Memory B cell (primary cell): Measurements from ENCODE around the gene NFKBIE.

ENCODE experiments used
- ATAC-seq: fragments of 150-1000 bp; cut with Tn5 transposase; 2 replicates; pipeline ENCODE4 v1.10.0; 2021; ENCODE audit warnings: low read depth, mild to moderate bottlenecking, moderate library complexity
- DNase-seq, 2 donors: peaks; one replicate each; pipeline ENCODE4 v3.0.0; 2022; ENCODE audit warnings: low spot score in 2 of 2
- H3K27ac Mint-ChIP-seq: one replicate; pipeline ENCODE4 v1.8.0; 2022; ENCODE audit warnings: mild to moderate bottlenecking, moderate library complexity, mixed read lengths
- H3K27me3 Mint-ChIP-seq: one replicate; pipeline ENCODE4 v1.8.0; 2022; ENCODE audit warnings: mixed read lengths
- H3K36me3 Mint-ChIP-seq: one replicate; pipeline ENCODE4 v1.8.0; 2022; ENCODE audit warnings: mild to moderate bottlenecking, mixed read lengths
- H3K4me1 Mint-ChIP-seq: one replicate; pipeline ENCODE4 v1.8.0; 2022; ENCODE audit warnings: mixed read lengths
- H3K4me3 Mint-ChIP-seq: one replicate; pipeline ENCODE4 v1.8.0; 2022; ENCODE audit warnings: mild to moderate bottlenecking, moderate library complexity, mixed read lengths
- H3K9me3 Mint-ChIP-seq: one replicate; pipeline ENCODE4 v1.8.0; 2022; ENCODE audit warnings: mixed read lengths

Gene NFKBIE

DNA sequence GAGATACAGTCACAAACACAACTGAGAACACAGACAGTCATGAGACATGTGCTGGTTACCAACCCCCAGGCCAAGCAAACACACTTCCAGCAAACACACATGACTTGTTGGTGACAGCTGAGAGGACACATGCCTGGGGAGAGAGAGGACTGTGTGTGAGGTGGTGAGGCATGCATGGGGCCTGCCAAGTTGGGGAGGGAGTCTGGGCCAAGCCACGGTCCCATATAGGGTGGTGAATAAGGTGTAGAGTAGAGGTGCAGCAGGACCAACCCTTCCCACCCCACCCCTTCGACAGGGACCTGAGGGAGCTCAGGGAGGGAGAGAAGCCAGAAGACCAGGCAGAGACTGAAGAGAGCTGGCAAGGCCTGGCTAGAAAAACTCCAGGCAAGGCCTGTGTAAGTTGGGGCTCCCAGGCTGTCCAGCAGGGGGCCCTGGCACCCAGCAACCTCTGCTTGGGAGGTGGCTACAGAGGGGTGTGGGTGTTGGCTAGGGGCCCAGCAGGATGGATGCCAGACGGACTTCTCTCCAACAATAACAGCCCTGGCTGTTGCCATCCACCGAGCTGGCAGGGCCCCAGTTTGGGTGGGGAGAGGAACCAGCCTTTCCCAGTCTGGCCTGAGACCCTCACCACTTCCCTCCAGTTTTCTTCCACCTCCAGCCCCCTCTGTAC, 43.9 kb downstream of the NFKBIE start:
- peaks cover 30% of the 10 kb centered on the region for H3K4me1 Mint-ChIP-seq
- no peaks in the 10 kb centered on the region for H3K27me3 Mint-ChIP-seq
- no peaks in the 10 kb centered on the region for H3K9me3 Mint-ChIP-seq
- no peak overlapping the region for H3K27ac Mint-ChIP-seq
- H3K36me3 Mint-ChIP-seq = no peaks in the 10 kb centered on the region
- H3K4me3 Mint-ChIP-seq = peak overlapping the region; percentile 21
- ATAC-seq (peak; percentile 61), DNase-seq (peak; percentile 64 to 68)

DNA sequence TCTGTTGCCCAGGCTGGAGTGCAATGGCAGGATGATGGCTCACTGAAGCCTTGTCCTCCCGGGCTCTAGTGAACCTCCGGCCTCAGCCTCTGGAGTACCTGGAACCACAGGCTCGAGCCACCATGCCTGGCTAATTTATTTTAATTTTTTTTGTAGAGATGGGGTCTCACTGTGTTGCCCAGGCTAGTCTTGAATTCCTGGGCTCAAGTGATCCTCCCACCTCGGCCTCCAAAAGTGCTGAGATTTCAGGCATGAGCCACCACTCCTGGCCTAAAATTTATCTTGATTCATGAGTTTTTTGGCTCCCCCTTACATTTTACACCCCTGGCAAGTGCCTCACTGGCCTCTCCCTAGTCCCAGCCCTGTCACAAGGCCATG, 44.4 kb downstream of the NFKBIE start:
- ATAC-seq (no peak), DNase-seq (no peak)
- Mint-ChIP-seq H3K27ac (no peak overlapping the region), H3K4me3 (peak overlapping the region; percentile 21), H3K4me1 (peaks cover 30% of the 10 kb centered on the region), H3K9me3 (no peaks in the 10 kb centered on the region), H3K36me3 (no peaks in the 10 kb centered on the region), H3K27me3 (no peaks in the 10 kb centered on the region)

DNA sequence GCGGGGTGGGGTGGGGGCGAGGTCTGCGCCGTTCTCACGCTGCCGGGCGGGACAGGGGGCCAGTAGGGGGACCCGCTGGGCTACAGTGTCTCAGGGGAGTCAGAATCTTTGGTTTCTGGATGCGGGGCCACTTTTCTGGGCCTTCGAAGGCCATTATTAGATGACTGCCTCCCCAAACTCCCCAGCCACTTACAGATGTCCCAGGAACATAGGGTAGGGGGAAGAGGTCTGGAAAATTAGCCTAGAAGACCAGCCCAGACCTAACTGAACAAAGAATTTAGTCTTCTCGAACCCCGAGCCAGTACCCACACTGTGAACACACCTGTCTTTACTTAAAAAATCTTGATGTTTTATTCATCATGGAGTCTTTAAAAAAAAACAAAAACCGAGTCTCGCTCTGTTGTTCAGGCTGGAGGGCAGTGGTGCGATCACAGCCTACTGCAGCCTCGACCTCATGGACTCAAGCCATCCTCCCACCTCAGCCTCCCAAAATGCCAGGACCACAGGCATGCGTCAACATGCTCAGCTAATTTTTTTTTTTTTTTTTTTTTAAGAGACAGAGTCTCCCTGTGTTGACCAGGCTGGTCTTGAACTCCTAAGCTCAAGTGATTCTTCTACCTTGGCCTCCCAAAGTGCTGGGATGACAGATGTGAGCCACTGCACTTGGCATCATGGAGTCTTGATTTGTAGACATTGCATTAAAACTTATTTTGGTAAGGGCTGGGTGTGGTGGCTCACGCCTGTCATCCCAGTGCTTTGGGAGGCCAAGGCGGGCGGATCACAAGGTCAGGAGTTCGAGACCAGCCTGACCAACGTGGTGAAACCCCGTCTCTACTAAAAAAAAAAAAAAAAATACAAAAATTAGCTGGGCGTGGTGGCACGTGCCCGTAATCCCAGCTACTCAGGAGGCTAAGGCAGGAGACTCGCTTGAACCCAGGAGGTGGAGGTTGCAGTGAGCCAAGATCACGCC, 45.3 kb downstream of the NFKBIE start:
- H3K27me3 Mint-ChIP-seq = no peaks in the 10 kb centered on the region
- H3K27ac Mint-ChIP-seq = no peak overlapping the region
- H3K9me3 Mint-ChIP-seq = no peaks in the 10 kb centered on the region
- DNase-seq (no peak), ATAC-seq (no peak)
- H3K4me1 Mint-ChIP-seq = peaks cover 30% of the 10 kb centered on the region
- no peaks in the 10 kb centered on the region for H3K36me3 Mint-ChIP-seq
- peak overlapping the region; percentile 84 for H3K4me3 Mint-ChIP-seq

DNA sequence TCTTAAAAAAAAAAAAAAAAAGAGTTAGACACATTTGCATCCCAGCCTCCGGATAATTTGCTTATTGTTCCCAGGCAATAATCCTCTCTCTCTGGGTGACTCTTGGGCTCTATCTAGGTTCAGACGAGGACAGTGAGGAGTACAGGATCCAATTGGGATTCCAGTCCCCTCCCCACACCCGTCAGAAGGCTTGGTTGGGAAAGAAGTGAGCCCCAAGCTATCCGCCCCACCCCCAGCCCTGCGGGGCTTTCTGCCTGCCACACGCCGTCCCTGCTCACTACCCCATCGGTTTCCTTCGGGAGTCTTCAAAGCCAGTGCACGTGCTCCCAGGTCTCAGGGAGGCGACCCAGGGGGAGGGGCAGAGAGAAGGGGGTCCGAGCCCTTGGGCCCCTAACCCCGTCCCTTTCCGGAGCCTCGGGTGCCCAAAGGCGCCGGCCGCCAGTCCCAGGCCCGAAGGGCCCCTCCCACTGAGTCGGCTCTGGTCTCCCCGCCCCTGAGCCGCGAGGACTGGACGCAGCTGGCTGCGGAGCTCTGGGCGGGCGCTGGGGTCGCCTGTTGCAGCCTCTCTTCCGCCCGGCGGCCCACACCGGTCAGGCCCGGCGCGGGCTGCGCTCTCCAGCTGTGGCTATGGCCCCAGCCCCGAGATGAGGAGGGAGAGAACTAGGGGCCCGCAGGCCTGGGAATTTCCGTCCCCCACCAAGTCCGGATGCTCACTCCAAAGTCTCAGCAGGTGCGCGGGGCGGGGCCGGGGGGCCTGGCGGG, 46.1 kb downstream of the NFKBIE start:
- ATAC-seq (peak; percentile 14), DNase-seq (peak in 1 of 2 donors; percentile 42)
- Mint-ChIP-seq H3K36me3 (no peaks in the 10 kb centered on the region), H3K9me3 (no peaks in the 10 kb centered on the region), H3K27me3 (no peaks in the 10 kb centered on the region), H3K4me1 (peaks cover 26% of the 10 kb centered on the region), H3K27ac (no peak overlapping the region), H3K4me3 (peak overlapping the region; percentile 84)

DNA sequence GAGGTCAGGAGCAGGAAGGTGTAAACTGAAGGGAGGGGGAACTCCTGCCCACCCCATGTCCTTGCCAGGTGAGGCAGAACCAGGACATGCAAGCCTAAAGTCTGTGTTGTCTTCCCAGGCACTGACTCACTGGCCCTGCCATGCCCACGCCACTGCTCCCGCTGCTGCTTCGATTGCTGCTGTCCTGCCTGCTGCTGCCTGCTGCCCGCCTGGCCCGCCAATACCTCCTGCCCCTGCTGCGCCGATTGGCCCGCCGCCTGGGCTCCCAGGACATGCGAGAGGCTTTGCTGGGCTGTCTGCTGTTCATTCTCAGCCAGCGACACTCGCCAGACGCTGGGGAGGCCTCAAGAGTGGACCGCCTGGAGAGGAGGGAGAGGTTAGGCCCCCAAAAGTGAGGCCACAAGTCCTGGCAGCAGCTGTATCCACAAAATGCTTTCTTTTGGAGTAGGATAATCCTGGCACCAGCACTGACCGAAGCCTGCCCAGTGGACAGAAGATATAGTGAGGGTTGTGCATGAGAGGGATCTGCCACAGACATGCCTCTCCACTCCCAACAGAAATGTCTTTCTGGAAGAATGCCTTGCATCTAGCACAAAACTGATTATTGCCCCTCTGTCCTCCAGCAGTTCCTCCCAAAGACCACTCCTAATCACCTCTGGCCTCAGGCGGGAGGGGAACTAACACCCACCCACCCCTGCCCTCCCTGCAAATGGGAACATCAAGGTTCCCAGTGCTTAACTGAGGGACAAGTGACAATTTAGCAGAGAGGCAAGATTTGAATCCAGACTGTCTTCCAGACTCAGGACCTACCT, 47.8 kb downstream of the NFKBIE start:
- Mint-ChIP-seq H3K9me3 (no peaks in the 10 kb centered on the region), H3K4me3 (no peak overlapping the region), H3K27ac (no peak overlapping the region), H3K27me3 (no peaks in the 10 kb centered on the region), H3K36me3 (no peaks in the 10 kb centered on the region), H3K4me1 (peaks cover 16% of the 10 kb centered on the region)
- ATAC-seq = no peak
- DNase-seq = no peak

DNA sequence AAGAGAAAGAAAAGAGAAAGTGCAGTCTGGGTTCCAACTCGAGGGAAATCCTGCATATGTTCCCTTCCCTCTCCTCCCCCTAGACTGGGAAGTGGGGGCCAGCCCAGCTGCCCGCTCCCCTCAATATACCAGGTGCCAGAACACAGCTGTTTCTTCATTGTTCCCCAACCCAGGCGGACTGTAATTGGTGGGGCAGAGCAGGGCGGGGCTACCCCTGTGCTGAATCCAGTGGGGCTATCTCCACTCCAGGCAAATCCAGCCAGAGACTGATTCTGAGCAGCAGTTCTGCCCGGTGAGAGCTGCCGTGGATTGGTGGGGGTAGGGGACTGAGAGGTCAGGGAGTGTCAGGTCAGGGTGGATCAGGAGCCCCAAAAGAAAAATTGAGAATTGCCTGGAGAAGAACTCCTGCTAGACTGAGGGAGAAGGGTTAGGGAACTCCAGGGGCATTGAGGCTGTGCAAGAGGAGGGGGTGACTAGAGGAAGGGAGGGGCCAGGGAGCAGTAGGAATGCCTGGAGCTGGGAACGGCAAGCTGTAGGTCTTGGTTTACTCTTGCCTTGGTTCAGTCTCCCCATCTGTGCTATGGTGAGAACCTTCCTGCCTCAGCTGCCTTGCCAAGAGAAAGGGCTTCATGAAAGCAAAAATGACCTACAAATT, 48.5 kb downstream of the NFKBIE start, which contains the start of gene MYMX:
Gene MYMX, plus strand, starts transcription at position 250 of the 655 bp plus-strand sequence. CDS start 546 bp downstream, outside the sequence.
- Mint-ChIP-seq H3K36me3 (no peaks in the 10 kb centered on the region), H3K27ac (no peak within 1 kb of the TSS), H3K9me3 (no peaks in the 10 kb centered on the region), H3K4me3 (no peak within 1 kb of the TSS), H3K4me1 (peaks cover 14% of the 10 kb centered on the region), H3K27me3 (no peaks in the 10 kb centered on the region)
- ATAC-seq = no peak
- DNase-seq = no peak

DNA sequence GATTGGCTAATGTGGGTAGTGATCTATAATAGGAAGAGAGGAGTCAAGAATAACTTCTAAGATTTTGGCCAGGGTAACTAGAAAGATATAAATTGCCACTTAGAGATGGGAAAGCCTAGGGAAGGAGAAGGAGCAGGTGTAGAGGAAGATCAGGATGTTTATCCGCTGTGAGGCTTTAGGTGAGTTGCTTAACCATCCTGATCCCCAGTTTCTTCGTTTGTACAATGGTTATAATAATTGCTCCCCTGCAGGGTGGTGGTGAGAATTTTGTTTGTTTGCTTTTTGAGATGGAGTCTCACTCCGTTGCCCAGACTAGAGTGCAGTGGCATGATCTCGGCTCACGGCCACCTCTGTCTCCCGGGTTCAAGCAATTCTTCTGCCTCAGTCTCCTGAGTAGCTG, 51.0 kb downstream of the NFKBIE start:
- DNase-seq (no peak), ATAC-seq (no peak)
- Mint-ChIP-seq H3K9me3 (no peaks in the 10 kb centered on the region), H3K4me3 (no peak overlapping the region), H3K27me3 (peaks cover 2% of the 10 kb centered on the region), H3K27ac (no peak overlapping the region), H3K4me1 (peaks cover 7% of the 10 kb centered on the region), H3K36me3 (no peaks in the 10 kb centered on the region)

DNA sequence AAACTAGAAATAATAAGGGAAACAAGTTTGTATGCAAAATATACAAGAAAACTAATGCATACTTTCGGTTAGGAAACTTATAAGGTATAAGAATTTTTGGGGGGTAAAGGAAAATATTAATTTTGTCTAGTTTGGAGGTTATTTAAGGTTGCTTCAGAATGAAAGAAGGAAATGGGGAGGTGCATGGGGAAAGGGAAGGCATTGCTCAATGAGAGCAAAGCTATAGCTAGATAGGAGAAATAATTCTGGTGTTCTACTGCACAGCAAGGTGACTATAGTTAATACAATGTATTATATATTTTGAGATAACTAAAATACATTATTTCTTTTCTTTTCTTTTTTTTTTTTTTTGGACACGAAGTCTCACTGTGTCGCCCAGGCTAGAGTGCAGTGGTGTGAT, 54.1 kb downstream of the NFKBIE start:
- Mint-ChIP-seq H3K4me1 (no peaks in the 10 kb centered on the region), H3K27ac (no peak overlapping the region), H3K4me3 (no peak overlapping the region), H3K27me3 (peaks cover 2% of the 10 kb centered on the region), H3K9me3 (no peaks in the 10 kb centered on the region), H3K36me3 (no peaks in the 10 kb centered on the region)
- no peak for DNase-seq
- ATAC-seq = no peak
